Duodenal mucosa (tissue), 2 donors: ENCODE results near the gene CRTC1.

ENCODE experiments used
- H3K27ac ChIP-seq: one replicate; pipeline ENCODE4 v1.7.0; 2013; ENCODE audit warnings: low read depth, low read length
- H3K27me3 ChIP-seq, 2 donors: one replicate each; pipeline ENCODE4 v1.7.0; 2013; ENCODE audit warnings: low read length in 2 of 2, control low read depth in 1 of 2; ENCODE audit not compliant: insufficient read depth in 2 of 2, control insufficient read depth in 1 of 2
- H3K36me3 ChIP-seq, 2 donors: one replicate each; pipeline ENCODE4 v1.7.0; 2013; ENCODE audit warnings: low read length in 2 of 2, control low read depth in 1 of 2; ENCODE audit not compliant: insufficient read depth in 2 of 2, control insufficient read depth in 1 of 2
- H3K4me1 ChIP-seq, 2 donors: one replicate each; pipeline ENCODE4 v1.7.0; 2013; ENCODE audit warnings: low read length in 2 of 2, control low read depth in 1 of 2; ENCODE audit not compliant: insufficient read depth in 2 of 2, control insufficient read depth in 1 of 2
- H3K4me3 ChIP-seq, 2 donors: one replicate each; pipeline ENCODE4 v1.7.0; 2013; ENCODE audit warnings: low read length in 2 of 2, low read depth in 1 of 2
- H3K9ac ChIP-seq, 2 donors: one replicate each; pipeline ENCODE4 v1.7.0; 2013; ENCODE audit warnings: low read length in 2 of 2, low read depth in 1 of 2
- H3K9me3 ChIP-seq, 2 donors: one replicate each; pipeline ENCODE4 v1.7.0; 2013; ENCODE audit warnings: low read length in 2 of 2, control low read depth in 1 of 2; ENCODE audit not compliant: control insufficient read depth in 1 of 2

The CRTC1 gene

DNA sequence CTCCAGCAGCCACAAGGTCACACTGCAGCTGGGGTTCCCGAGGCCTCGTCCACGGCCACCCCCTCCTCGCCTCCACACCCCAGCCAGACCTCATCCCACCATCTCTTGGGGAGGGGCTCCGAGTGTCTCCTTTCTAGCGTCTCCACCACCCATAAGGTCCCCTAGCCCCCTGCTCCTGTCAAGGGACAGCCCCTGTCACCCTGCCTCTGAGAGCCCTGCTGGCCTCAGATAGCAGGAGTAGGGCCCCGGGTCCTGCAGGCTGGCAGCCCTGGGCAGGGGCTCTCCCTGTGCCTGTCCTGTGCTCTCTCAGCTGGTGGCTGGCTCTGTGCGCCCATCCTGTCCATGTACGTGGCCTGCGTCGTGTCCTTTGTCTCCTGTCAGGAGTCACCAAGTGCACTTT is 90.6 kb downstream of the CRTC1 start:
- Histone ChIP-seq H3K9ac (no peak overlapping the region), H3K9me3 (no peaks in the 10 kb centered on the region), H3K36me3 (no peaks in the 10 kb centered on the region), H3K27ac (no peak overlapping the region), H3K4me3 (no peak overlapping the region), H3K27me3 (peaks cover 6 to 8% of the 10 kb centered on the region in 2 donors), H3K4me1 (peaks cover 0 to 2% of the 10 kb centered on the region in 2 donors)

DNA sequence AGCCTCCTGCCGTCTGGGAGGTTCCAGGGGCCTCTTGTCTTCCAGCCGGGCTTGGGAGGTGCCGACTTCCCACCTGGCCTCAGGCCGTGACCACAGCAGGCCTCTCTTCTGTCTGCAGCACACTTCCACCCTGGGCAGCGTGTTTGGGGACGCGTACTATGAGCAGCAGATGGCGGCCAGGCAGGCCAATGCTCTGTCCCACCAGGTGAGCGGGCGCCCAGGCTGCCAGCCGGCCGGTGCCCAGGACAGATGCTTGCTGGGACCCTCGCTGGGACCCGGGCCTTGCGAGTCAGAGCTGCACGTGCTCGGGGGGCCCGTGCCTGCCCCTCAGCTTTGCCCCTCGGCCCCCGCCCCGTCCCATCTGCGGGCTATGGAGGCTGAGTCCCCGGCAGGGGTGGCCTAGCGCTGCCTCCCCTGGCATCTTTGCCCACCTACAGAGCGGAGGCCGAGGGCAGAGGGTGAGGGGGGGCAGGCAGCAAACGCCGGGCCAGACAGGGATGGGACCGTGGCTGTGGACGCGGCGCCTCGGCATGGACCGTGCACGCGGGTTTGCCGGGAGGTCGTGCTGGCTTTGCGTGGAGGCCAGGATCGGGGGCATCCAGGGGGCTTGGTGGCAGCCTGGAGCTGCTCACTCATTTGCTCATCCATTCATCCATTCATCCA is 91.4 kb downstream of the CRTC1 start:
- no peaks in the 10 kb centered on the region for H3K36me3 ChIP-seq
- no peak overlapping the region for H3K27ac ChIP-seq
- peaks cover 7 to 8% of the 10 kb centered on the region in 2 donors for H3K27me3 ChIP-seq
- no peaks in the 10 kb centered on the region for H3K9me3 ChIP-seq
- no peak overlapping the region for H3K4me3 ChIP-seq
- H3K9ac ChIP-seq: no peak overlapping the region
- H3K4me1 ChIP-seq: no peaks in the 10 kb centered on the region

DNA sequence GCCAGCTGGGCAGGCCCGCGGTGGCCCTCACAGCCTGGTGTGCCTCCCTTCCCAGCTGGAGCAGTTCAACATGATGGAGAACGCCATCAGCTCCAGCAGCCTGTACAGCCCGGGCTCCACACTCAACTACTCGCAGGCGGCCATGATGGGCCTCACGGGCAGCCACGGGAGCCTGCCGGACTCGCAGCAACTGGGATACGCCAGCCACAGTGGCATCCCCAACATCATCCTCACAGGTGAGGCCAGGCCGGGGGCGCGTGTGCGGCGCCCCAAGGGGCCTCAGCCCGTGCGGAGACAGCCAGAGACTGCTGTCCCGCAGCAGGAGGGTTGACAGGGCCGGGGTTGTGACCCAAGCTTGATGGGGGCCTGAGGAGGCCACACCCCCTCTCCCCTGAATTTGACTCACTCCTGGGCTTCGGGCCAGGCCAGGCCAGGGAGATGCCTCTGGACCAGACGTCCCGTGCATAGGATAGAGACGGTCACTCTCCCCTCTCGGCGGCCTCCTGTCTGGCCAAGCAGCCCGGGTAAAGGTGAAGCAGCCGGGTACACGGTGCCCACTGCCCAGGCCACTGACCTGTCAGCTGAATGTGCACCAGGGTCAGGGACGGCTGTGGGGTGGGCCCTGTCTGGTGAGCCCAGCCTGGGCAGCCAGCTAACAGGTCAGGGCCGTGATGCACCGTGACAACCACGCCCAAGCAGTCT is 92.3 kb downstream of the CRTC1 start:
- Histone ChIP-seq H3K27me3 (peaks cover 7 to 8% of the 10 kb centered on the region in 2 donors), H3K36me3 (no peaks in the 10 kb centered on the region), H3K4me3 (no peak overlapping the region), H3K9me3 (no peaks in the 10 kb centered on the region), H3K4me1 (no peaks in the 10 kb centered on the region), H3K9ac (no peak overlapping the region), H3K27ac (no peak overlapping the region)

DNA sequence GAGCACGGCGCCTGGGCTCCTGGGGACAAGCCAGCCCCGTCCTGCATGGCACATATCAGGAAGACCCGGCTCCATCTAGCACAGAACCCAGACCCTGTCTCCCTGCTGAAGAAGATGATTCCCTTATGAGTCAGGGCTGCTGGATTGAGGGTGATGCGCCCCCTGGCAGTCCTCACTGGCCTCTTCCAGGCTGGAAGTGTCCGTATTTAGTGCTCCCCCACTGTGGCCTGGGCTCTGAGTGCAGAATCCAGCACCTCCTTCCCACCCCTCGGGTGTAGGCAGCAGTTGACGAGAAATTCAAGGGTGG is 92.8 kb downstream of the CRTC1 start:
- Histone ChIP-seq H3K27me3 (peaks cover 7 to 8% of the 10 kb centered on the region in 2 donors), H3K36me3 (no peaks in the 10 kb centered on the region), H3K27ac (no peak overlapping the region), H3K4me3 (no peak overlapping the region), H3K9me3 (no peaks in the 10 kb centered on the region), H3K9ac (no peak overlapping the region), H3K4me1 (no peaks in the 10 kb centered on the region)

DNA sequence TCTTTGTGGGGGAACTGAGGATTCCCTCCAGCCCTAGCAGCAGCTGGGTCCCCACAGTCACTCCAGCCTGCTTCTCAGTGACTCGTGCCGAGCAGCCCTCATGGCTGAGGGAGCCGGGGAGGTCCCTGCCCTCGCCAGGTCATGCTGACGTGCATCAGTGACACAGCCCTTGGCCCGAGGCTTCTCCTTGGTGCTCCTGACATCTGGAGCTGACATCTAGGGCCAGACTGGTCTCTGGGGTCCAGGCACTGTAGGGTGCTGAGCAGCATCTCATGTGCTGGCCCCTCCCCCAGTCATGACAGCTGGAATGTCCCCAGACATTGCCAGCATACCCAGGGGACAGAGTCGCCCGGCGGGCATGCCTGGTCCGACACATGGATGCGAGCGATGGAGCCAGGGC is 93.3 kb downstream of the CRTC1 start:
- H3K4me3 ChIP-seq: no peak overlapping the region
- no peaks in the 10 kb centered on the region for H3K36me3 ChIP-seq
- no peak overlapping the region for H3K9ac ChIP-seq
- no peaks in the 10 kb centered on the region for H3K4me1 ChIP-seq
- H3K9me3 ChIP-seq: no peaks in the 10 kb centered on the region
- no peak overlapping the region for H3K27ac ChIP-seq
- peaks cover 7 to 8% of the 10 kb centered on the region in 2 donors for H3K27me3 ChIP-seq

DNA sequence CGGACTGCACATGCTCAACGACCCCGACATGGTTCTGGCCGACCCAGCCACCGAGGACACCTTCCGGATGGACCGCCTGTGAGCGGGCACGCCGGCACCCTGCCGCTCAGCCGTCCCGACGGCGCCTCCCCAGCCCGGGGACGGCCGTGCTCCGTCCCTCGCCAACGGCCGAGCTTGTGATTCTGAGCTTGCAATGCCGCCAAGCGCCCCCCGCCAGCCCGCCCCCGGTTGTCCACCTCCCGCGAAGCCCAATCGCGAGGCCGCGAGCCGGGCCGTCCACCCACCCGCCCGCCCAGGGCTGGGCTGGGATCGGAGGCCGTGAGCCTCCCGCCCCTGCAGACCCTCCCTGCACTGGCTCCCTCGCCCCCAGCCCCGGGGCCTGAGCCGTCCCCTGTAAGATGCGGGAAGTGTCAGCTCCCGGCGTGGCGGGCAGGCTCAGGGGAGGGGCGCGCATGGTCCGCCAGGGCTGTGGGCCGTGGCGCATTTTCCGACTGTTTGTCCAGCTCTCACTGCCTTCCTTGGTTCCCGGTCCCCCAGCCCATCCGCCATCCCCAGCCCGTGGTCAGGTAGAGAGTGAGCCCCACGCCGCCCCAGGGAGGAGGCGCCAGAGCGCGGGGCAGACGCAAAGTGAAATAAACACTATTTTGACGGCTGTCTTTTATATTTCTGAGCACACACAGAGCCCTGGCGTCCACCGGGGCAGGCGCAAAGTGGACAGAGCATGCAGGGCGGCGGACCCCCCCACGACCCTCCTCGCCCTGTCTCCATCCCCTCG is 94.0 kb downstream of the CRTC1 start:
- H3K27me3 ChIP-seq: peaks cover 7 to 8% of the 10 kb centered on the region in 2 donors
- no peak overlapping the region for H3K27ac ChIP-seq
- H3K4me1 ChIP-seq: no peaks in the 10 kb centered on the region
- no peak overlapping the region for H3K4me3 ChIP-seq
- H3K9ac ChIP-seq: no peak overlapping the region
- H3K36me3 ChIP-seq: no peaks in the 10 kb centered on the region
- no peaks in the 10 kb centered on the region for H3K9me3 ChIP-seq

DNA sequence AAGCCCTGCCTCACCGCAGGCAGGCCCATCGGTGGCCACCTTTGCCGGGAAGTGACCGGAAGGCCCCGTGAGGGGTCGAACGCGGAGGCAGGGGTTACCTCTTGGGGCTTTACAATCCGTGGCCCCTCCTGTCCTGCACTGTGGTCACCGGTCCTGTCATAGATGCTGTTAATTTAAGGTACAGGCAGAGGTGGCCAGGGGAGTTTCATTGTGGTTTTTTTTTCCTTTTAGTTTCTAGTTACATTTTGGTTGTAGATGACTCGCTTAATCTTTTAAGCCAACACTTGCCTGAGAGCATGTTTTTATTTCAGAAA is 94.6 kb downstream of the CRTC1 start:
- Histone ChIP-seq H3K27me3 (peaks cover 7 to 8% of the 10 kb centered on the region in 2 donors), H3K4me3 (no peak overlapping the region), H3K4me1 (no peaks in the 10 kb centered on the region)

DNA sequence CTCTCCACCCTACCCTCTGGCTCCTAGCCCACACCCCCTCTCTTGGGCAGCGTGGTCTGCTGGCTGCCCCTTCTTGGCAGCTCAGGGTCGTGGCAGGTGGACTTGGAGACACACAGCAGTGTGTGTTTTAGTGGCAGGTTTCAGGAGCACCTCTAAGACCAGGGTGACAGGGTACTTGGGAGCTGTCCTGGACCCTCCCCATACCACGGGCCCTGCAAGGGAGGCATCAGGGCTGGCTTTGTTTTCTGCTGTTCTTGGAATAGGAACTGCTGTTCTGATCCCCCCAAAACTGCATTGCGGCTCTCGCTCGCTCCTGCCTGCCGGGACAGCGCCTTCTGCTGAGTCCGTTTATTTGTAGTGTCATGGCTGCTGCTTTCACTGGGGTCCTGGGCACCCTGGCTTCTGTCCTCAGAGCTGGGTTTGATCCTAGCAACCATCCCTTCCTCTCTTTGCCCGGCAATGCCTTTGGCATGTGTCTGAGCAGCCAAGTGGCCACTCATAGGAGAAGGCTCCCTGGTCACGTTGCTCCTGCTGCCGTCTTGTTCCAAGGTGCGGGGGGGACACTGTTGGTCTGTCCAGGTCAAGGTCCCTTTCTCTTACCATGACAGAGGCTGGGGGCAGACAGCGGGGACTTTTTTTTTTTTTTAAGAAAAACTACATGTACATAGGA is 95.5 kb downstream of the CRTC1 start:
- no peaks in the 10 kb centered on the region for H3K36me3 ChIP-seq
- H3K27ac ChIP-seq: no peak overlapping the region
- no peak overlapping the region for H3K9ac ChIP-seq
- H3K27me3 ChIP-seq: peaks cover 7 to 8% of the 10 kb centered on the region in 2 donors
- H3K4me3 ChIP-seq: no peak overlapping the region
- H3K4me1 ChIP-seq: no peaks in the 10 kb centered on the region
- no peaks in the 10 kb centered on the region for H3K9me3 ChIP-seq

More for the DNA sequence above, 94.6 kb downstream of the CRTC1 start:
- no peaks in the 10 kb centered on the region for H3K36me3 ChIP-seq
- H3K27ac ChIP-seq: no peak overlapping the region
- no peak overlapping the region for H3K9ac ChIP-seq
- H3K9me3 ChIP-seq: no peaks in the 10 kb centered on the region

DNA sequence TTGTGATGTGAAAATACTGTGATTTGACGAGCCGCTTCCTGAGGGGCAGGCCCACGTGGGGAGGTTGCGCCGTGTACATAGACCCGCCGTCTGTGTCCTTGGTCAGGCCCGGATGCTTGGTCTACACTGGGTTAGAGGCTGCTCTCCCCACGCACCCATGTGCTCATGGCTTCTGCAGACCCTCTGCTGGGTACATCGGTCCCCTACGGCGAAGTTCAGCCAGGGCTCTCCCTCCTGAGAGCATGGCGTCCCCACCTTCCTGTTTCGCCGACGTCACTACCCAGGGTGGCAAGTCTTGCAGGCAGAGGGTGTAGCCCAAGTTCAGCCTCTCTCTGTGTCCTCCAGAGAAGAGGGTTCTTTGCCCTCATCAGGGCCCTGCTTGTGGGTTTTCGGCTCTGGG is 96.6 kb downstream of the CRTC1 start:
- Histone ChIP-seq H3K9me3 (no peaks in the 10 kb centered on the region), H3K9ac (no peak overlapping the region), H3K4me3 (no peak overlapping the region), H3K4me1 (peaks cover 0 to 3% of the 10 kb centered on the region in 2 donors), H3K27ac (no peak overlapping the region), H3K36me3 (no peaks in the 10 kb centered on the region), H3K27me3 (peaks cover 7 to 8% of the 10 kb centered on the region in 2 donors)

DNA sequence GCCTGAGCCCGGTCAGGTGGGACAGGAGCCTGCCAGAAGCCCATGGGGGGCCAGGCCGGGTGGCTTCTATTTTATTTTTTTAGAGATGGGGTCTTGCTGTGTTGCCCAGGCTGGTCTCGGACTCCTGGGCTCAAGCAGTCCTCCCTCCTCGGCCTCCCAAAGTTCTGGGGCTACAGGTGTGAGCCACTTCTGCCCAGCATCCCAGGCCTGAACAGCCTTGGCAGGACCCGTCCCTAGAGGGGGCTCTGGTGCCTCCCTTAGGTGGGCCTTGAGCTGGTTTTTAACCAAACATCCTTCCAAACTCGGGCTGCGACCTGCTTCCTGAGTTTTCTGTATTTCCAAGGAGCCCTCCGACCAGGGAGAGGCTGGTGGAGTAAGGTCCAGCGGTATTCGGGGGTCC is 97.2 kb downstream of the CRTC1 start:
- no peak overlapping the region for H3K4me3 ChIP-seq
- H3K27ac ChIP-seq: no peak overlapping the region
- H3K27me3 ChIP-seq: peaks cover 11% of the 10 kb centered on the region in 2 donors
- no peaks in the 10 kb centered on the region for H3K9me3 ChIP-seq
- H3K4me1 ChIP-seq: peaks cover 0 to 7% of the 10 kb centered on the region in 2 donors
- no peaks in the 10 kb centered on the region for H3K36me3 ChIP-seq
- no peak overlapping the region for H3K9ac ChIP-seq
